Peyer's patch (tissue), 4 donors: ENCODE results near the gene SLX4IP. TPM values are rescaled to one million over a fixed set of nuclear protein-coding genes. Genes with fewer than 3 reads are reported as not detected.

ENCODE experiments used
- DNase-seq, 3 donors: peaks; one replicate each; pipeline ENCODE4 v3.0.0-alpha.2; 2017 to 2019
- H3K27ac ChIP-seq, 4 donors: fragments of 200-600 bp; sonication (generic); one replicate each; pipeline ENCODE4 v1.5.1; 2016 to 2019
- H3K27me3 ChIP-seq, 2 donors: fragments of 200-600 bp; sonication (generic); one replicate each; pipeline ENCODE4 v1.5.1; 2019
- H3K36me3 ChIP-seq, 3 donors: fragments of 200-600 bp; sonication (generic); one replicate each; pipeline ENCODE4 v1.5.1; 2016 to 2019
- H3K4me1 ChIP-seq, 4 donors: fragments of 200-600 bp; sonication (generic); one replicate each; pipeline ENCODE4 v1.5.1; 2016 to 2019
- H3K4me3 ChIP-seq, 4 donors: fragments of 200-600 bp; sonication (generic); 1 replicate in 3 of 4; 2 replicates in 1 of 4; pipeline ENCODE4 v1.5.1; 2016 to 2019; ENCODE audit warnings: mild to moderate bottlenecking in 1 of 4
- H3K9me3 ChIP-seq, 4 donors: fragments of 200-600 bp; sonication (generic); one replicate each; pipeline ENCODE4 v1.5.1; 2016 to 2019; ENCODE audit warnings: mild to moderate bottlenecking in 1 of 4
- CTCF ChIP-seq, 6 experiments: fragments of 450-650 bp in 4 of 6; fragments of 200-600 bp in 2 of 6; sonication (generic) in 1 of 6; IDR thresholded peaks; one replicate each; pipeline ENCODE4 v1.5.1; 2017 to 2019; ENCODE audit warnings: antibody characterized with exemption in 6 of 6, mild to moderate bottlenecking in 3 of 6, moderate library complexity in 1 of 6
- POLR2A ChIP-seq, 2 donors: fragments of 450-650 bp; IDR thresholded peaks; one replicate each; pipeline ENCODE4 v1.5.1; 2017; ENCODE audit warnings: antibody characterized with exemption in 2 of 2, mild to moderate bottlenecking in 2 of 2, moderate library complexity in 2 of 2
- total RNA-seq, 4 donors: library from RNA; depleted of rRNA; stranded (reverse); fragments of >200 nt; gene quantifications; one replicate each; pipeline ENCODE4 v1.1.0, GENCODE V29; 2016

SLX4IP gene
- total RNA-seq, 4 donors from 2014 or later = 6.1 to 9.0 (median 7.9) TPM

- TF ChIP-seq POLR2A (IDR thresholded peaks at IDR 0.05) (no peak), CTCF (IDR thresholded peaks at IDR 0.05) (no peak)
- no peak overlapping the region for H3K27ac ChIP-seq
- no peaks in the 10 kb centered on the region for H3K27me3 ChIP-seq
- no peak overlapping the region for H3K4me3 ChIP-seq
- peaks cover 0 to 9% (median 1%) of the 10 kb centered on the region in 4 donors for H3K4me1 ChIP-seq
- no peaks in the 10 kb centered on the region for H3K9me3 ChIP-seq
- no peaks in the 10 kb centered on the region for H3K36me3 ChIP-seq
- no peak for DNase-seq
Measured at GRCh38 chr20:10543480-10543879, 108.4 kb downstream of the SLX4IP start.

GRCh38 chr20:10547276-10548114 is 112.4 kb downstream of the SLX4IP start:
- H3K27me3 ChIP-seq = no peaks in the 10 kb centered on the region
- DNase-seq = no peak
- H3K4me3 ChIP-seq = no peak overlapping the region
- TF ChIP-seq POLR2A (IDR thresholded peaks at IDR 0.05) (no peak), CTCF (IDR thresholded peaks at IDR 0.05) (no peak)
- no peaks in the 10 kb centered on the region for H3K9me3 ChIP-seq
- no peaks in the 10 kb centered on the region for H3K4me1 ChIP-seq
- H3K36me3 ChIP-seq = no peaks in the 10 kb centered on the region
- H3K27ac ChIP-seq = no peak overlapping the region

DNA sequence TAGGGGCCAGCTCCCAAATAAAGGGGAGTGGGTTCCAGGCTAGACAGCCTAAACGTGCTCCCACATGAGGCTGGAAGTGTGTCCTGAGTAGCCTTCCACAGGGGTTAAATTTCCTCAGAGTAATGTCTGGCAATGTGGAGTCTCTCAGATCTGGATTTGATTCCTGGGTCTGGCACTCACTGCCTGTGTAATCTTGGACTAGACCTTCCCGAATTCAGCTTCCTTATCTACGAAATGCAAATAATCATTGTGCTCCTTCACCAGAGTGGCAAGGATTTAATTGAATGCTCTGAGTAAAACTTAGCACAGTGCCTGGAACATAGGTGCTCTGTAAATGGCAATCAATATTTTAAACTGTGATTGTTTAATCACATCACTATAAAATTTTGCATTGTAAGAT is 114.4 kb downstream of the SLX4IP start:
- Histone ChIP-seq H3K36me3 (no peaks in the 10 kb centered on the region), H3K4me1 (no peaks in the 10 kb centered on the region), H3K27me3 (no peaks in the 10 kb centered on the region), H3K27ac (no peak overlapping the region), H3K4me3 (no peak overlapping the region), H3K9me3 (no peaks in the 10 kb centered on the region)
- DNase-seq = no peak
- TF ChIP-seq CTCF (IDR thresholded peaks at IDR 0.05) = no peak
- no peak for TF ChIP-seq POLR2A (IDR thresholded peaks at IDR 0.05)

GRCh38 chr20:10550204-10551118 is 115.4 kb downstream of the SLX4IP start:
- TF ChIP-seq POLR2A (IDR thresholded peaks at IDR 0.05) = no peak
- no peak for TF ChIP-seq CTCF (IDR thresholded peaks at IDR 0.05)
- Histone ChIP-seq H3K4me1 (no peaks in the 10 kb centered on the region), H3K27ac (no peak overlapping the region), H3K27me3 (no peaks in the 10 kb centered on the region), H3K36me3 (no peaks in the 10 kb centered on the region), H3K4me3 (no peak overlapping the region), H3K9me3 (no peaks in the 10 kb centered on the region)
- no peak for DNase-seq

DNA sequence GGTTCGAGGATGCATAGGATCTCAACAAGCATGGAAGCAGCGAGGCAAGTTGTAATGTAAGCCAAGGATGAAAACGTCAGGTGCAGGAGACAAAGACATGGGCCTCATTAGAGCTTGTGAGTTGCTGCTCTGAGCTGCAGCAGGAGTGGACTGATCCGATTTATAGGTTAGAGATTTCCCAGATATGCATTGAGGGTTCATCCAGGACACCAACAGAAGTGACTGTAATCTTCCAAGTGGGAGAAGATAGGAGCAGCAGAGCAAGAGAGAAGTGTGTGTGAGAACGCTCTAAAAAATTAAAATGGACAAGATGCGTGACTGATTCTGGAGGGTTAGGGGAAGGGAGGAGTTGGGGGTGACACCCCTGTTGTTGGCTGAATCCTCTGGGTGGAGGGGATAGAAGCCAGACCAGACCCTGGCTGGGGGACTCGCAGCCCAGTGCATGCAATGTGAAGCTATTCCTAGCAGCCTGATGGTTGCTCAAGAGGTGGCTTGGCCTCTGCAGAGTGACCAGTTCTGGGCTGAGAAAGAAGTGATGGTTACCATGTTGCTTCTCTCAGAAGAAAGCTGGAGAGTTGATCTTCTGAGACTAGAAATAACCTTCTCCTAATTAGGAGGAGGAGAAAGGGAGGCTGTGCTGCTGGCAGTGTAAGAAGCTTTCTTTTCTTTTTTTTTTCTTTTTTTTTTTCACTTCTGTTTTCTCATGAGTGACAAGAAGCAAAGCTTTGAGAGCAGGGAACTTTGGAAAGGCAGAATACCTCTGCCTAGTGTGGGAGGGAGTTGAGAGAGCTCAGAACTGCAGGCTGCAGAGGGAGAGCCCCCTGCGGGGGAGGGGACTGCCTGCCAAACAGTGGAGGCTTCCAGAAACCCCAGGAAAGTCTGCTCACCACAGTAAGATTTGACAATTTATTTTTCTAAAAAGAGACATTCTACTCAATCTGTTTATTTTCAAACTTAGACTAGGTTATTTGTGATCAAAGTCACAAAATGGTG is 116.9 kb downstream of the SLX4IP start:
- H3K27ac ChIP-seq = no peak overlapping the region
- no peaks in the 10 kb centered on the region for H3K36me3 ChIP-seq
- DNase-seq = no peak
- H3K4me1 ChIP-seq = no peaks in the 10 kb centered on the region
- TF ChIP-seq POLR2A (IDR thresholded peaks at IDR 0.05) (no peak), CTCF (IDR thresholded peaks at IDR 0.05) (no peak)
- no peaks in the 10 kb centered on the region for H3K27me3 ChIP-seq
- H3K9me3 ChIP-seq = no peaks in the 10 kb centered on the region
- H3K4me3 ChIP-seq = no peak overlapping the region
